Activated B cell treated with CpG ODN at 0.5 μM for 24 hours (primary cell): ENCODE measurements around the gene SLC1A2. TPM values are rescaled to one million over a fixed set of nuclear protein-coding genes. Genes with fewer than 3 reads are reported as not detected.

ENCODE experiments used
- ATAC-seq: fragments of 200-7000 bp; cut with Tn5 transposase; one replicate; pipeline ENCODE4 v1.10.0; 2021; ENCODE audit warnings: low read depth, mild to moderate bottlenecking, moderate library complexity
- CTCF ChIA-PET: fragments of 350-600 bp; sonication (Branson Sonifier 250); formaldehyde crosslinking; loops from one replicate; lab custom pipeline; 2021; ENCODE audit warnings: antibody characterized with exemption; lab: Charles Lee
- POLR2A ChIA-PET: fragments of 350-600 bp; sonication (Branson Sonifier 250); formaldehyde crosslinking; loops from one replicate; lab custom pipeline; 2021; ENCODE audit warnings: antibody characterized with exemption; lab: Charles Lee
- DNase-seq: peaks from one replicate; pipeline ENCODE4 v3.0.0; 2022
- H3K27ac Mint-ChIP-seq: one replicate; pipeline ENCODE4 v1.8.0; 2020; ENCODE audit warnings: mixed read lengths
- H3K27me3 Mint-ChIP-seq: one replicate; pipeline ENCODE4 v1.8.0; 2021; ENCODE audit warnings: mixed read lengths
- H3K36me3 Mint-ChIP-seq: one replicate; pipeline ENCODE4 v1.8.0; 2021; ENCODE audit warnings: low read depth, mixed read lengths
- H3K4me1 Mint-ChIP-seq: one replicate; pipeline ENCODE4 v1.8.0; 2021; ENCODE audit warnings: mixed read lengths
- H3K4me3 Mint-ChIP-seq: one replicate; pipeline ENCODE4 v1.8.0; 2020; ENCODE audit warnings: mild to moderate bottlenecking, mixed read lengths
- H3K9me3 Mint-ChIP-seq: one replicate; pipeline ENCODE4 v1.8.0; 2020; ENCODE audit warnings: mixed read lengths
- intact Hi-C: fragments of 100-400 bp; cut with micrococcal nuclease; formaldehyde crosslinking; loops from one replicate; pipeline ENCODE4 v1.15.1; 2024
- total RNA-seq: library from RNA; stranded (reverse); gene quantifications from 2 replicates; pipeline ENCODE4 v1.2.3, GENCODE V29; 2022
- TF ChIP-seq, protein P1 (sequence below): fragments of 200-600 bp; IDR thresholded peaks from one replicate; pipeline ENCODE4 v1.8.0; 2022; ENCODE audit warnings: antibody characterized with exemption, mild to moderate bottlenecking

SLC1A2 gene
- total RNA-seq, 1 donor from 2014 or later: not detected

DNA sequence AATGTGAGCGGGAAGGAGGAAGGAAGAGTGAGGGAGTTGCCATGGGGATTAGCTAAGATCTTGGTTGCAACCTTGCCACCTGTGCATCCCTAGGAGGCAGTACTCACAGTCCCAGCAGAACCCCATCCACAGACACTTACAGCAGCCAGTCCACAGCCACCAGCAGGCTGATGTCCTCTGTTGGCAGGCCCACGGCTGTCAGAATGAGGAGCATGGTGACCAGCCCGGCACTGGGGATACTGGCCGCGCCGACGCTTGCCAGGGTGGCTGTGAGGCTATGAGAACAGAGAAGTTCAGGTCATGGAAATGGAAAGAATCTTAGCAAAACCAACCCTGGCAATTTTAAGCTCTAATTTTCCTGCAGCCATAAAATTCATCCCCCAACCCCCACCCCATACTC lies 138.6 kb downstream of the SLC1A2 start:
- ChIA-PET CTCF (no interaction called here), POLR2A (interaction anchor here (0.9 kb wide), 1 partner anchor 20 kb away, joined by 3 read pairs; no protein-coding TSS in a partner anchor)
- intact Hi-C loops: no loop called here
- DNase-seq (no peak), ATAC-seq (no peak)
- no peaks in the 10 kb centered on the region for H3K36me3 Mint-ChIP-seq
- H3K27ac Mint-ChIP-seq: no peak overlapping the region
- no peak overlapping the region for H3K4me3 Mint-ChIP-seq
- no peaks in the 10 kb centered on the region for H3K27me3 Mint-ChIP-seq
- H3K4me1 Mint-ChIP-seq: peaks cover 9% of the 10 kb centered on the region
- no peaks in the 10 kb centered on the region for H3K9me3 Mint-ChIP-seq
- TF ChIP-seq, protein P1, sequence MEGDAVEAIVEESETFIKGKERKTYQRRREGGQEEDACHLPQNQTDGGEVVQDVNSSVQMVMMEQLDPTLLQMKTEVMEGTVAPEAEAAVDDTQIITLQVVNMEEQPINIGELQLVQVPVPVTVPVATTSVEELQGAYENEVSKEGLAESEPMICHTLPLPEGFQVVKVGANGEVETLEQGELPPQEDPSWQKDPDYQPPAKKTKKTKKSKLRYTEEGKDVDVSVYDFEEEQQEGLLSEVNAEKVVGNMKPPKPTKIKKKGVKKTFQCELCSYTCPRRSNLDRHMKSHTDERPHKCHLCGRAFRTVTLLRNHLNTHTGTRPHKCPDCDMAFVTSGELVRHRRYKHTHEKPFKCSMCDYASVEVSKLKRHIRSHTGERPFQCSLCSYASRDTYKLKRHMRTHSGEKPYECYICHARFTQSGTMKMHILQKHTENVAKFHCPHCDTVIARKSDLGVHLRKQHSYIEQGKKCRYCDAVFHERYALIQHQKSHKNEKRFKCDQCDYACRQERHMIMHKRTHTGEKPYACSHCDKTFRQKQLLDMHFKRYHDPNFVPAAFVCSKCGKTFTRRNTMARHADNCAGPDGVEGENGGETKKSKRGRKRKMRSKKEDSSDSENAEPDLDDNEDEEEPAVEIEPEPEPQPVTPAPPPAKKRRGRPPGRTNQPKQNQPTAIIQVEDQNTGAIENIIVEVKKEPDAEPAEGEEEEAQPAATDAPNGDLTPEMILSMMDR: no peak

DNA sequence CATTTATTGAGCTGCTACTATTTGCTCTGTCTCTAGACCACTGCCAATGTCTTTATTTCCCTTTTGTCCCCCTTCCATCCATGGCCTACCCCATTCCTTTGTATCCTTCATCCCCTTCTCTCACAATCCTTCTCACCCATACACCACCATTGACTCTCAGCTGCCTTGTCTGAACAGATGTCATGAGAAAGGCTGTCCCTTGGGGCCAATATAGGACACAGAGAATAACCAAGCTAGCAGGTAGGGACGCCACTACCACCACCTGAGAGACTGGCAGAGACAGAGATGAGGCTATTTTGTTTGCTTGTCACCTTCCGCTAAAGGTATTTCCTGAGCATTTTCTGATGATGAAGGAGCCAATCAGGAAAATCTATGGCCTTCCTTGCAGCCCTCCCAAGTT lies 141.5 kb downstream of the SLC1A2 start:
- TF ChIP-seq, protein P1: no peak
- peaks cover 18% of the 10 kb centered on the region for H3K4me1 Mint-ChIP-seq
- intact Hi-C loops: no loop called here
- H3K27me3 Mint-ChIP-seq: no peaks in the 10 kb centered on the region
- no peaks in the 10 kb centered on the region for H3K9me3 Mint-ChIP-seq
- no peaks in the 10 kb centered on the region for H3K36me3 Mint-ChIP-seq
- no peak overlapping the region for H3K27ac Mint-ChIP-seq
- no peak for ATAC-seq
- CTCF ChIA-PET: no interaction called here
- POLR2A ChIA-PET: no interaction called here
- no peak for DNase-seq
- no peak overlapping the region for H3K4me3 Mint-ChIP-seq

DNA sequence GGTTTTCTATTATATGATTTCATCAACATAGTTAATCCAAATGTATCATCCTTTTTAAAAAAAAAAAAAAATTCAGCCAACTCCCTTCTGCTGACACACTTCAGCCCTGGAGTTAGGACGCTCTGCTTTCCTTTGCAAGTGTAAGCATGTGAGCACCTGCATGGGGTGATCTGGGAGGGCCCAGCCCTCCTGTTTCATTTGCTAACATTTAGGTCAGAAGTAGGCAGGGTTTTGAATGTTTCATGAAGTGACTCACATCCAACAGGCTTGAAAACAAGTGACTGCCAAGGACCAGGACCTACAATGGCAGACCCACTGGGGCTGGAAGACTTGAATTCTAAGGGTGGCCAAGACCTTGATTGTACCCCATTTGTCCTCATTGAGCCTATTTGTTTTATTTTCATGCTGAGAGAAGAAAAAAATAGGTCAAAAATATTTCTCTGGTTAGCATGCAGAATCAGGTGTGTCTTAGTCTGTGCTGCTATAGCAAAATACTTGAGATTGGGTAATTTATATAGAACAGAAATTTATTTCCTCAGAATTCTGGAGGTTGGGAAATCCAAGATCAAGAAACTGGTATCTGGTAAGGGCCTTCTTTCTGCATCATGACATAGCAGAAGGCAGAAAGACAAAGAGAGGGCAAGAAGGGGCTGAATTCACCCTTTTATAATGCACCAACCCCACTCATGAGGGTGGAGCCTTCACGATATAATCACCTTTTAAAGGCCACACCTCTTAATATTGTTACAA lies 142.8 kb downstream of the SLC1A2 start:
- ChIA-PET CTCF (no interaction called here), POLR2A (interaction anchor here (0.6 kb wide), 1 partner anchor 49 kb away, joined by 4 read pairs; no protein-coding TSS in a partner anchor)
- H3K36me3 Mint-ChIP-seq: no peaks in the 10 kb centered on the region
- no peaks in the 10 kb centered on the region for H3K27me3 Mint-ChIP-seq
- TF ChIP-seq, protein P1: no peak
- no peak for DNase-seq
- intact Hi-C loops: no loop called here
- H3K4me1 Mint-ChIP-seq: peaks cover 31% of the 10 kb centered on the region
- no peak overlapping the region for H3K4me3 Mint-ChIP-seq
- H3K9me3 Mint-ChIP-seq: no peaks in the 10 kb centered on the region
- peak overlapping the region; percentile 19 for H3K27ac Mint-ChIP-seq
- ATAC-seq: no peak

DNA sequence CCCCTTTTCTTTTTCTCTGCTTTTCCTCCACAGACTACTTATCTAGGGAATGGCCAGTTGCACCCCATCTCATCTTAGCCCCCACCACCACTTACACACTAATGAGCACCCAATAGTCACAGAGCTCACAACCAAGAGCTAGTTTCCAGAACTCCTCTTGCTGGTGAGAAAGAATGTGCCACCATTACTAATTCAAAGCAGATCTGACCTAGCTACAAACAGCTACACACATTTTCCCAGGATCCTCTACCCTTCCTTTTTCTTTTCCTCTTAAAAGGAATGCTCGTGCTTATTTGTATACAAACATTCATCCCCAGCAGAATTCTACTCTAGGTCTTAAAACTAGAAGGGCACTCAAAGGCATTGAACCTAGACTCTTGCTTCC lies 143.6 kb downstream of the SLC1A2 start:
- TF ChIP-seq, protein P1: no peak
- ATAC-seq: no peak
- Mint-ChIP-seq H3K27ac (no peak overlapping the region), H3K4me1 (peaks cover 39% of the 10 kb centered on the region), H3K4me3 (no peak overlapping the region), H3K9me3 (no peaks in the 10 kb centered on the region), H3K27me3 (no peaks in the 10 kb centered on the region), H3K36me3 (no peaks in the 10 kb centered on the region)
- CTCF ChIA-PET: interaction anchor here (0.7 kb wide), 1 partner anchor 77 kb away, joined by 3 read pairs; no protein-coding TSS in a partner anchor
- POLR2A ChIA-PET: interaction anchor here (0.6 kb wide), 1 partner anchor 50 kb away, joined by 4 read pairs; no protein-coding TSS in a partner anchor
- intact Hi-C loops: no loop called here
- no peak for DNase-seq

DNA sequence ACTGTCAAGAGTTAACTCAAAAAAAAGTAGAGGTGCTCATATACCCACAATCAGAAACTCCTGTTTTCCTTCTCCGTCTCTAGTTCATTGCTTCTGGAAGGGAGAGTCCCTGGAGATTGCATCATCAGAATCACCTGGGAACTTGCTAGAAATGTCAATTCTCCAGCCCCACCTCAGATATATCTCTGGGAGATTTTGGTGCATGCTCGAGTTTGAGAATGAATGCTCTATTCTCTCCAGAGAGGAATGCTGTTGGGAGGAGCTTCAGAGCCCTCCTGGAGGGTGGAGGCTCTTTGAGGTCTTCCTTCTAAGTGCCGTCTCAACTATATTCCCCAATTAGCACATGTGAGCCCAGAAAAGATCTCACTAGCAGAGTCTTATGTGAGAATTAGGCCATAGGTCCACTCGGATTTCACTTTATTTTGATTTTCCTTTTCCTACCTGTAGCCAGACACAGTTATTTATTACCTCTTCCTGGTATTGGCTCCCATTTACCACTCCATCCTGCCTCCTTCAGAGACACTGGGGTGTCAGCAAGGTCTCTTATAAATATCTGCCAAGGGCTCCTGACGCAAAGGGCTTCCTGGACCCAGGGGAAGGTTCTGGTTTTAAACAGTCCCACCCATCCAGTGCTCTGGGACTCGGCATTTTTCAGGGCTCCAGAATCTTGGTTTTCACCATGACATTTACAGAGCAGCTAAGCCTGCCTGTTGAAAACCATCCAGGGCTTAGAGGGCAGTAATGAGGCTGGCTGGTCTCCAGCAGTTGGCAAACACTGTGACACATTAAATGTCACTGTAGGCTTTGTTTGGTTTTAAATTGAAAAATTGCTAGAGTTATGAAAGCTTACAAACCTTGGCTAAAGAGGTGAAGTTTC lies 144.2 kb downstream of the SLC1A2 start:
- DNase-seq: no peak
- H3K4me3 Mint-ChIP-seq: no peak overlapping the region
- CTCF ChIA-PET: interaction anchor here (0.7 kb wide), 1 partner anchor 76 kb away, joined by 3 read pairs; no protein-coding TSS in a partner anchor
- ATAC-seq: no peak
- POLR2A ChIA-PET: no interaction called here
- TF ChIP-seq, protein P1: no peak
- intact Hi-C loops: no loop called here
- H3K27me3 Mint-ChIP-seq: no peaks in the 10 kb centered on the region
- no peaks in the 10 kb centered on the region for H3K9me3 Mint-ChIP-seq
- H3K36me3 Mint-ChIP-seq: no peaks in the 10 kb centered on the region
- peaks cover 39% of the 10 kb centered on the region for H3K4me1 Mint-ChIP-seq
- no peak overlapping the region for H3K27ac Mint-ChIP-seq
